ENCODE results near the gene SATB2. TPM values are rescaled to one million over a fixed set of nuclear protein-coding genes. Genes with fewer than 3 reads are reported as not detected.

The SATB2 gene
- total RNA-seq, 1 experiment from 2014 or later = 16.5 TPM

- ChIA-PET POLR2A (interaction anchor here (0.5 to 0.9 kb wide), 2 partner anchors 44 to 545 kb away, joined by 3 read pairs; no protein-coding TSS in a partner anchor), CTCF (interaction anchor here (0.7 to 1.3 kb wide), 3 partner anchors 11 to 232 kb away, joined by 3 to 4 read pairs (median 4); no protein-coding TSS in a partner anchor)
- no peaks in the 10 kb centered on the region for H3K9me3 Mint-ChIP-seq (ENCODE audit: unreplicated experiment)
- no peaks in the 10 kb centered on the region for H3K27me3 Mint-ChIP-seq (ENCODE audit: insufficient read depth, unreplicated experiment)
- intact Hi-C loops (cut with micrococcal nuclease) = loop anchor here (5.0 kb wide), 1 partner anchor 52 kb away; the partner anchor contains the start of gene SATB2
- H3K36me3 Mint-ChIP-seq (ENCODE audit: insufficient read depth, unreplicated experiment) = peaks cover 14% of the 10 kb centered on the region
- peak overlapping the region; percentile 85 for H3K27ac Mint-ChIP-seq (ENCODE audit: low read depth, unreplicated experiment)
- H3K4me3 Mint-ChIP-seq (ENCODE audit: unreplicated experiment) = no peak overlapping the region
- TF ChIP-seq, protein P1, sequence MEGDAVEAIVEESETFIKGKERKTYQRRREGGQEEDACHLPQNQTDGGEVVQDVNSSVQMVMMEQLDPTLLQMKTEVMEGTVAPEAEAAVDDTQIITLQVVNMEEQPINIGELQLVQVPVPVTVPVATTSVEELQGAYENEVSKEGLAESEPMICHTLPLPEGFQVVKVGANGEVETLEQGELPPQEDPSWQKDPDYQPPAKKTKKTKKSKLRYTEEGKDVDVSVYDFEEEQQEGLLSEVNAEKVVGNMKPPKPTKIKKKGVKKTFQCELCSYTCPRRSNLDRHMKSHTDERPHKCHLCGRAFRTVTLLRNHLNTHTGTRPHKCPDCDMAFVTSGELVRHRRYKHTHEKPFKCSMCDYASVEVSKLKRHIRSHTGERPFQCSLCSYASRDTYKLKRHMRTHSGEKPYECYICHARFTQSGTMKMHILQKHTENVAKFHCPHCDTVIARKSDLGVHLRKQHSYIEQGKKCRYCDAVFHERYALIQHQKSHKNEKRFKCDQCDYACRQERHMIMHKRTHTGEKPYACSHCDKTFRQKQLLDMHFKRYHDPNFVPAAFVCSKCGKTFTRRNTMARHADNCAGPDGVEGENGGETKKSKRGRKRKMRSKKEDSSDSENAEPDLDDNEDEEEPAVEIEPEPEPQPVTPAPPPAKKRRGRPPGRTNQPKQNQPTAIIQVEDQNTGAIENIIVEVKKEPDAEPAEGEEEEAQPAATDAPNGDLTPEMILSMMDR (IDR thresholded peaks at IDR 0.05; ENCODE audit: unreplicated experiment) = no peak
- no TSS peak for BruUV-seq (replicated peaks)
- DNase-seq (ENCODE audit: unreplicated experiment) = peak; percentile 18
- peaks cover 11% of the 10 kb centered on the region for H3K4me1 Mint-ChIP-seq (ENCODE audit: insufficient read depth, unreplicated experiment)
These were observed 52.9 kb downstream of the SATB2 start for GRCh38 chr2:199404841-199405240.

DNA sequence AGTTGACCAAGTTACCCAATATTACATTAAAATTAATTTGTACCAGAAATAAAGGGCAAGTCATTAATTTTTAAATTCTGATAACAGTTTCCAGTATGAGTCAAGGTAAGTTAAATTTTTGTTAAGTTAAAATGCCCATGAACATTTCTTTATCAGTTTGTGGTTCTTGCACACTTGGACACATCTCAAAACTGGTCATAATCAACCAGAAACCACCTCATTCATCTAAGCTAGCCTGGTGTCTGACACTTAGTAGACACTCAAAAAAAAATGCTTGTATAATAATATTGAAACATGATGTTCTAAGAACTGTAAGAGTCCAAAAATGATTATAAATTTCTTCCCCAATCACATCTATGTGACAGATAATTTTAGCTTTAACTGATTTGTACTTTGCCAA is 62.4 kb downstream of the SATB2 start:
- ChIA-PET POLR2A (no interaction called here), CTCF (no interaction called here)
- BruUV-seq (replicated peaks) = no TSS peak
- TF ChIP-seq, protein P1 (IDR thresholded peaks at IDR 0.05; ENCODE audit: unreplicated experiment) = no peak
- Mint-ChIP-seq H3K4me3 (ENCODE audit: unreplicated experiment) (no peak overlapping the region), H3K9me3 (ENCODE audit: unreplicated experiment) (no peaks in the 10 kb centered on the region), H3K27me3 (ENCODE audit: insufficient read depth, unreplicated experiment) (no peaks in the 10 kb centered on the region), H3K27ac (ENCODE audit: low read depth, unreplicated experiment) (no peak overlapping the region), H3K4me1 (ENCODE audit: insufficient read depth, unreplicated experiment) (no peaks in the 10 kb centered on the region), H3K36me3 (ENCODE audit: insufficient read depth, unreplicated experiment) (peaks cover 25% of the 10 kb centered on the region)
- no peak for DNase-seq (ENCODE audit: unreplicated experiment)
- intact Hi-C loops (cut with micrococcal nuclease) = no loop called here

DNA sequence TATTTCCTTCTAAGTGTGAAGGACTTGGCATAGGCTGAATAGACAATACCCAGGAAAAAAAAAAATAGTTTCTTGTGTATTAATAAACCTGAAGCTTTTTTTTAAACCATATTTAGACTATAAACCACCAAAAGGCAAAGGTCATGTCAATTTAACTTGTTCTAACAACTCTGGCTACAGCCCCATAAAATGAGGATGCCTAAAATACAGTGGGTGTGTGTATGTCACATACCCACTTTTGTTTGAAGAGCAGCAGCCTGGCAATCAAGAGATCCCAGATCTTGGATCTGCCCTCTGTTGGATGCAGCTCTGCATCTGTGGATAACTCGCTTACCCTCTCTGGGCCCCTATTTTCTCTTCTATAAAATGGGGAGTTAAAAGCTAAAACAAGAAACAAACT is 65.4 kb downstream of the SATB2 start:
- ChIA-PET POLR2A (interaction anchor here (0.5 kb wide), 1 partner anchor 52 kb away, joined by 3 read pairs; no protein-coding TSS in a partner anchor), CTCF (interaction anchor here (0.6 to 0.7 kb wide), 2 partner anchors 14 to 675 kb away, joined by 3 to 6 read pairs; no protein-coding TSS in a partner anchor)
- TF ChIP-seq, protein P1 (IDR thresholded peaks at IDR 0.05; ENCODE audit: unreplicated experiment) = no peak
- Mint-ChIP-seq H3K4me3 (ENCODE audit: unreplicated experiment) (no peak overlapping the region), H3K27me3 (ENCODE audit: insufficient read depth, unreplicated experiment) (no peaks in the 10 kb centered on the region), H3K27ac (ENCODE audit: low read depth, unreplicated experiment) (no peak overlapping the region), H3K36me3 (ENCODE audit: insufficient read depth, unreplicated experiment) (peaks cover 21% of the 10 kb centered on the region), H3K9me3 (ENCODE audit: unreplicated experiment) (no peaks in the 10 kb centered on the region), H3K4me1 (ENCODE audit: insufficient read depth, unreplicated experiment) (no peaks in the 10 kb centered on the region)
- DNase-seq (ENCODE audit: unreplicated experiment) = no peak
- BruUV-seq (replicated peaks) = no TSS peak
- intact Hi-C loops (cut with micrococcal nuclease) = no loop called here

DNA sequence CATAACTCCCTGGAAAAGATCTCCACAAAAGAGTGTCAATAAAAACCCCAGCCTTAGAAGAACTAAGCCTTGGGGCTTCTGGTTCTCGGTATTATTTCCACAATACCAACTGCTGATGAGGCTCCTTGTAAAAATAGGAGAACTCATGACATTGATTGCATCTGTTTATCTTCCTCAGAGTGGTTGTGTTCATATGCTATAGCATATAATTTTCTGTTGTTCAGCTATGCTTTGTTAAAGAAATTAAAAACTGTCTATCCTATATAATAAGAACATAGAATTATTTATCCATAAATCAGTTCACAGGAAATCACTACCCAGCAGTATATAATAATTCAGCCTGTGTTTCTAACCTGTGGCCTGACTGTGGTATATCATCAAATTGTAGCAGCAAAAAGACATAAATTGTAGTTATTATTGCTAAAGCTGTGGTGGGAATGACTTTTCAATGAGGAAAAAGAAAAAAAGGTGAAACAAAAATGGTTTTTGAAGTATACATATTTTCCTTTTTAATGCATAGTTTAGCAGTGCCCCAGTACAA is 68.9 kb downstream of the SATB2 start:
- TF ChIP-seq, protein P1 (IDR thresholded peaks at IDR 0.05; ENCODE audit: unreplicated experiment) = no peak
- no peaks in the 10 kb centered on the region for H3K4me1 Mint-ChIP-seq (ENCODE audit: insufficient read depth, unreplicated experiment)
- H3K4me3 Mint-ChIP-seq (ENCODE audit: unreplicated experiment) = no peak overlapping the region
- no peak overlapping the region for H3K27ac Mint-ChIP-seq (ENCODE audit: low read depth, unreplicated experiment)
- no peak for DNase-seq (ENCODE audit: unreplicated experiment)
- no peaks in the 10 kb centered on the region for H3K9me3 Mint-ChIP-seq (ENCODE audit: unreplicated experiment)
- no TSS peak for BruUV-seq (replicated peaks)
- POLR2A ChIA-PET = no interaction called here
- H3K27me3 Mint-ChIP-seq (ENCODE audit: insufficient read depth, unreplicated experiment) = no peaks in the 10 kb centered on the region
- peaks cover 15% of the 10 kb centered on the region for H3K36me3 Mint-ChIP-seq (ENCODE audit: insufficient read depth, unreplicated experiment)
- CTCF ChIA-PET = no interaction called here
- intact Hi-C loops (cut with micrococcal nuclease) = no loop called here

Data from MCF 10A (cell line).